ENCODE results near the gene MYBPC2.

MYBPC2 gene

GRCh38 chr19:50506700-50507099 is 74.0 kb downstream of the MYBPC2 start:
- peaks cover 4% of the 10 kb centered on the region for H3K27me3 ChIP-seq (ENCODE audit: control insufficient read depth, insufficient read depth, low read length)
- H3K4me1 ChIP-seq (ENCODE audit: control insufficient read depth, insufficient read depth, low read length), result no peaks in the 10 kb centered on the region; the same call in 1 of the 2 replicates
- no peaks in the 10 kb centered on the region for H3K36me3 ChIP-seq (ENCODE audit: control insufficient read depth, insufficient read depth, low read length)
- no peak overlapping the region for H3K4me3 ChIP-seq (ENCODE audit: low read depth, low read length)
- H3K9ac ChIP-seq (ENCODE audit: low read depth, low read length), result no peak overlapping the region
- H3K27ac ChIP-seq (ENCODE audit: low read depth, low read length), result no peak overlapping the region
- no peaks in the 10 kb centered on the region for H3K9me3 ChIP-seq (ENCODE audit: control insufficient read depth, insufficient read depth, low read length)

GRCh38 chr19:50507376-50507775 is 74.7 kb downstream of the MYBPC2 start:
- Histone ChIP-seq H3K9ac (ENCODE audit: low read depth, low read length) (no peak overlapping the region), H3K4me1 (ENCODE audit: control insufficient read depth, insufficient read depth, low read length) (no peaks in the 10 kb centered on the region; the same call in 1 of the 2 replicates), H3K4me3 (ENCODE audit: low read depth, low read length) (no peak overlapping the region), H3K36me3 (ENCODE audit: control insufficient read depth, insufficient read depth, low read length) (no peaks in the 10 kb centered on the region), H3K27ac (ENCODE audit: low read depth, low read length) (no peak overlapping the region), H3K27me3 (ENCODE audit: control insufficient read depth, insufficient read depth, low read length) (peaks cover 4% of the 10 kb centered on the region), H3K9me3 (ENCODE audit: control insufficient read depth, insufficient read depth, low read length) (no peaks in the 10 kb centered on the region)

GRCh38 chr19:50508843-50509190 is 76.1 kb downstream of the MYBPC2 start:
- Histone ChIP-seq H3K4me1 (ENCODE audit: control insufficient read depth, insufficient read depth, low read length) (no peaks in the 10 kb centered on the region; the same call in 1 of the 2 replicates), H3K9ac (ENCODE audit: low read depth, low read length) (no peak overlapping the region), H3K27me3 (ENCODE audit: control insufficient read depth, insufficient read depth, low read length) (peaks cover 4% of the 10 kb centered on the region), H3K4me3 (ENCODE audit: low read depth, low read length) (no peak overlapping the region), H3K9me3 (ENCODE audit: control insufficient read depth, insufficient read depth, low read length) (no peaks in the 10 kb centered on the region), H3K27ac (ENCODE audit: low read depth, low read length) (no peak overlapping the region), H3K36me3 (ENCODE audit: control insufficient read depth, insufficient read depth, low read length) (no peaks in the 10 kb centered on the region)

GRCh38 chr19:50509366-50509765 is 76.7 kb downstream of the MYBPC2 start:
- H3K27ac ChIP-seq (ENCODE audit: low read depth, low read length), result no peak overlapping the region
- H3K9ac ChIP-seq (ENCODE audit: low read depth, low read length), result no peak overlapping the region
- no peak overlapping the region for H3K4me3 ChIP-seq (ENCODE audit: low read depth, low read length)
- no peaks in the 10 kb centered on the region for H3K36me3 ChIP-seq (ENCODE audit: control insufficient read depth, insufficient read depth, low read length)
- no peaks in the 10 kb centered on the region for H3K9me3 ChIP-seq (ENCODE audit: control insufficient read depth, insufficient read depth, low read length)
- H3K4me1 ChIP-seq (ENCODE audit: control insufficient read depth, insufficient read depth, low read length), result no peaks in the 10 kb centered on the region; the same call in 1 of the 2 replicates
- H3K27me3 ChIP-seq (ENCODE audit: control insufficient read depth, insufficient read depth, low read length), result peaks cover 4% of the 10 kb centered on the region

GRCh38 chr19:50510121-50510670 is 77.5 kb downstream of the MYBPC2 start:
- peak overlapping the region; percentile 71 for H3K4me3 ChIP-seq (ENCODE audit: low read depth, low read length)
- no peak overlapping the region for H3K27ac ChIP-seq (ENCODE audit: low read depth, low read length)
- no peaks in the 10 kb centered on the region; the same call in 1 of the 2 replicates for H3K4me1 ChIP-seq (ENCODE audit: control insufficient read depth, insufficient read depth, low read length)
- H3K9ac ChIP-seq (ENCODE audit: low read depth, low read length), result no peak overlapping the region
- H3K9me3 ChIP-seq (ENCODE audit: control insufficient read depth, insufficient read depth, low read length), result no peaks in the 10 kb centered on the region
- H3K27me3 ChIP-seq (ENCODE audit: control insufficient read depth, insufficient read depth, low read length), result peaks cover 4% of the 10 kb centered on the region
- no peaks in the 10 kb centered on the region for H3K36me3 ChIP-seq (ENCODE audit: control insufficient read depth, insufficient read depth, low read length)

GRCh38 chr19:50510700-50511068 is 78.0 kb downstream of the MYBPC2 start:
- Histone ChIP-seq H3K9me3 (ENCODE audit: control insufficient read depth, insufficient read depth, low read length) (no peaks in the 10 kb centered on the region), H3K9ac (ENCODE audit: low read depth, low read length) (no peak overlapping the region; the same call in 1 of the 2 replicates), H3K4me1 (ENCODE audit: control insufficient read depth, insufficient read depth, low read length) (no peaks in the 10 kb centered on the region; the same call in 1 of the 2 replicates), H3K36me3 (ENCODE audit: control insufficient read depth, insufficient read depth, low read length) (no peaks in the 10 kb centered on the region), H3K4me3 (ENCODE audit: low read depth, low read length) (peak overlapping the region; percentile 71), H3K27ac (ENCODE audit: low read depth, low read length) (peak overlapping the region; percentile 64), H3K27me3 (ENCODE audit: control insufficient read depth, insufficient read depth, low read length) (peaks cover 4% of the 10 kb centered on the region)

GRCh38 chr19:50511069-50511822 is 78.6 kb downstream of the MYBPC2 start, which contains the start of gene JOSD2:
JOSD2 (minus strand) TSS chr19:50511191; CDS start chr19:50510431, 760 bp downstream.
- Histone ChIP-seq H3K27me3 (ENCODE audit: control insufficient read depth, insufficient read depth, low read length) (peaks cover 4% of the 10 kb centered on the region), H3K4me3 (ENCODE audit: low read depth, low read length) (peak within 1 kb of the TSS; percentile 71), H3K4me1 (ENCODE audit: control insufficient read depth, insufficient read depth, low read length) (no peaks in the 10 kb centered on the region; the same call in 1 of the 2 replicates), H3K9ac (ENCODE audit: low read depth, low read length) (no peak within 1 kb of the TSS; the same call in 1 of the 2 replicates), H3K27ac (ENCODE audit: low read depth, low read length) (peak within 1 kb of the TSS; percentile 64), H3K36me3 (ENCODE audit: control insufficient read depth, insufficient read depth, low read length) (no peaks in the 10 kb centered on the region), H3K9me3 (ENCODE audit: control insufficient read depth, insufficient read depth, low read length) (no peaks in the 10 kb centered on the region)

GRCh38 chr19:50512112-50512998 is 79.7 kb downstream of the MYBPC2 start:
- Histone ChIP-seq H3K4me3 (ENCODE audit: low read depth, low read length) (no peak overlapping the region), H3K27ac (ENCODE audit: low read depth, low read length) (no peak overlapping the region), H3K9ac (ENCODE audit: low read depth, low read length) (no peak overlapping the region), H3K9me3 (ENCODE audit: control insufficient read depth, insufficient read depth, low read length) (no peaks in the 10 kb centered on the region), H3K27me3 (ENCODE audit: control insufficient read depth, insufficient read depth, low read length) (peaks cover 4% of the 10 kb centered on the region), H3K4me1 (ENCODE audit: control insufficient read depth, insufficient read depth, low read length) (no peaks in the 10 kb centered on the region; the same call in 1 of the 2 replicates), H3K36me3 (ENCODE audit: control insufficient read depth, insufficient read depth, low read length) (no peaks in the 10 kb centered on the region)

GRCh38 chr19:50512999-50513745 is 80.5 kb downstream of the MYBPC2 start:
- H3K4me1 ChIP-seq (ENCODE audit: control insufficient read depth, insufficient read depth, low read length), result no peaks in the 10 kb centered on the region; the same call in 1 of the 2 replicates
- H3K9me3 ChIP-seq (ENCODE audit: control insufficient read depth, insufficient read depth, low read length), result no peaks in the 10 kb centered on the region
- H3K9ac ChIP-seq (ENCODE audit: low read depth, low read length), result no peak overlapping the region
- H3K27ac ChIP-seq (ENCODE audit: low read depth, low read length), result no peak overlapping the region
- no peaks in the 10 kb centered on the region for H3K36me3 ChIP-seq (ENCODE audit: control insufficient read depth, insufficient read depth, low read length)
- peaks cover under 1% of the 10 kb centered on the region; the same call in 1 of the 2 replicates for H3K27me3 ChIP-seq (ENCODE audit: control insufficient read depth, insufficient read depth, low read length)
- no peak overlapping the region for H3K4me3 ChIP-seq (ENCODE audit: low read depth, low read length)

- no peak within 1 kb of the TSS for H3K4me3 ChIP-seq (ENCODE audit: low read depth, low read length)
- no peaks in the 10 kb centered on the region for H3K9me3 ChIP-seq (ENCODE audit: control insufficient read depth, insufficient read depth, low read length)
- no peak within 1 kb of the TSS for H3K27ac ChIP-seq (ENCODE audit: low read depth, low read length)
- no peaks in the 10 kb centered on the region for H3K27me3 ChIP-seq (ENCODE audit: control insufficient read depth, insufficient read depth, low read length)
- no peaks in the 10 kb centered on the region for H3K36me3 ChIP-seq (ENCODE audit: control insufficient read depth, insufficient read depth, low read length)
- no peak within 1 kb of the TSS for H3K9ac ChIP-seq (ENCODE audit: low read depth, low read length)
- no peaks in the 10 kb centered on the region; the same call in 1 of the 2 replicates for H3K4me1 ChIP-seq (ENCODE audit: control insufficient read depth, insufficient read depth, low read length)
Measured at GRCh38 chr19:50513746-50514345, 81.2 kb downstream of the MYBPC2 start, which contains the start of gene ASPDH. ASPDH (minus strand) TSS chr19:50513913; CDS start chr19:50513823, 90 bp downstream.
